DND-41 (cell line): Measurements from ENCODE around the gene SLC2A1.
"Not testable (repeated sequence)": the region's sequence is repeated elsewhere in the genome, so short reads cannot be mapped to it uniquely, and the experiment has no call there.

Experiments used
- ATAC-seq: fragments of 200-7000 bp; cut with Tn5 transposase; 3 replicates; pipeline ENCODE4 v1.9.1; 2021; ENCODE audit warnings: low read depth; ENCODE audit not compliant: insufficient read depth
- DNase-seq: peaks from one replicate; pipeline ENCODE4 v3.0.0-alpha.2; 2020
- H2AFZ ChIP-seq: 2 replicates; pipeline ENCODE4 v1.6.0; 2012; ENCODE audit warnings: low read depth, low read length
- H3K27ac ChIP-seq: 2 replicates; pipeline ENCODE4 v1.5.1; 2012; ENCODE audit warnings: low read length, inconsistent platforms
- H3K27me3 ChIP-seq: fragments of 200-600 bp; sonication (generic); 2 replicates; pipeline ENCODE4 v1.6.0; 2012; ENCODE audit warnings: low read length, mild to moderate bottlenecking, inconsistent platforms; ENCODE audit not compliant: insufficient read depth, poor library complexity
- H3K36me3 ChIP-seq: 2 replicates; pipeline ENCODE4 v1.5.1; 2012; ENCODE audit warnings: low read length, inconsistent platforms; ENCODE audit not compliant: insufficient read depth
- H3K4me1 ChIP-seq: 2 replicates; pipeline ENCODE4 v1.5.1; 2012; ENCODE audit warnings: mild to moderate bottlenecking, low read length; ENCODE audit not compliant: insufficient read depth
- H3K4me2 ChIP-seq: 2 replicates; pipeline ENCODE4 v1.6.0; 2012; ENCODE audit warnings: mild to moderate bottlenecking, moderate library complexity, low read length, inconsistent platforms; ENCODE audit not compliant: insufficient read depth
- H3K4me3 ChIP-seq, 2 experiments: fragments of 200-600 bp in 1 of 2; shearing (Covaris generic) in 1 of 2; 2 replicates each; pipeline ENCODE4 v1.5.1; 2012 to 2016; ENCODE audit warnings: inconsistent platforms in 2 of 2, low read length in 2 of 2, mild to moderate bottlenecking in 2 of 2, low read depth in 1 of 2, moderate library complexity in 1 of 2
- H3K79me2 ChIP-seq: 2 replicates; pipeline ENCODE4 v1.6.0; 2012; ENCODE audit warnings: low read length, inconsistent platforms; ENCODE audit not compliant: insufficient read depth
- H3K9ac ChIP-seq: 2 replicates; pipeline ENCODE4 v1.6.0; 2012; ENCODE audit warnings: low read depth, mild to moderate bottlenecking, inconsistent platforms, low read length, moderate library complexity
- H3K9me3 ChIP-seq: 2 replicates; pipeline ENCODE4 v1.5.1; 2012; ENCODE audit warnings: low read length, moderate library complexity, mild to moderate bottlenecking, inconsistent platforms; ENCODE audit not compliant: insufficient read depth, severe bottlenecking
- H4K20me1 ChIP-seq: 2 replicates; pipeline ENCODE4 v1.6.0; 2012; ENCODE audit warnings: low read length; ENCODE audit not compliant: insufficient read depth
- CTCF ChIP-seq: IDR thresholded peaks from 2 replicates; pipeline ENCODE4 v1.5.1; 2012; ENCODE audit warnings: borderline replicate concordance, low read length, moderate library complexity, mild to moderate bottlenecking; ENCODE audit not compliant: poor library complexity, severe bottlenecking; ENCODE audit errors: extremely low read depth
- EZH2 ChIP-seq: IDR thresholded peaks from 3 replicates; pipeline ENCODE4 v1.6.1; 2012; ENCODE audit warnings: borderline replicate concordance, low read depth, mild to moderate bottlenecking, moderate library complexity, low read length, inconsistent platforms; ENCODE audit not compliant: severe bottlenecking

SLC2A1 gene

DNA sequence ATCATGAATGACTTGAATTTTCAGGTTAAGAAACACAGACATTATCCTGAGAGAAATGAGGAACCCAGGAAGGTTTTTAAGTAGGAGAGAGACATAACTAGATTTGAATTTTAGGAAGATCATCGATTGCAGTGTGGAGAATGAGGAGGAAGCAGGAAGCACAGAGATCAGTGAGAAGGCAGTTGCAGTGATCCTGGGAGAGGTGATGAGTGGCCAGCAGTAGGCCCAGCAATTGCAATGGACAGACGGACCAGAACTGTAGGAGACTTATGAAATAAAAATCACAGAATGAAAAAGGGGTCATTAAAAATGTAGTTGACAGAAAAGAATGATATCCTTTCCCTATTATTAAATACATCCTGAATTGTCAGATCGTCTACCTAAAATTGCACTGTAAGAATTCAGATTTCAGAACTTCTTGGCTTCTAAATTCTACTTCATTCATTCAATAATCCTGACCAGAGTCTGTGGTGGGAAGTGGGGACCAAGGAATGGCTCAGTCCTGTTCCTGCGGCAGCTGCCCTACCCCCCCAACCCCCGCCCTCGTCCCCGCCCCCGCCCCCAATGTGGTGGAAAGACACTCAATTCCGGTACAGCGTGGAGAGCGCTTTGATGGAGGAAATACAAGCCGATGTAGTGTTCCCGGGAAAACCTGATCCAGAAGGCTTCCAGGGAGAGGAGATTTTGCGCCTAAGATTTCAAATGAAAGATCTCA, 35.1 kb downstream of the SLC2A1 start:
- peak overlapping the region; percentile 84 for H3K27ac ChIP-seq
- TF ChIP-seq EZH2 = no peak
- TF ChIP-seq CTCF = no peak
- H3K9me3 ChIP-seq = no peaks in the 10 kb centered on the region
- H3K4me2 ChIP-seq = peak overlapping the region; percentile 69
- no peaks in the 10 kb centered on the region for H3K79me2 ChIP-seq
- peaks cover 29% of the 10 kb centered on the region for H3K4me1 ChIP-seq
- peak overlapping the region; percentile 64 to 73; a peak in 3 of 4 replicates for H3K4me3 ChIP-seq
- peaks cover 30% of the 10 kb centered on the region for H3K36me3 ChIP-seq
- peak overlapping the region; percentile 76 for H3K9ac ChIP-seq
- peak; percentile 4; the same call in 2 of the 3 replicates for ATAC-seq
- H4K20me1 ChIP-seq = peaks cover 9% of the 10 kb centered on the region; the same call in 1 of the 2 replicates
- H3K27me3 ChIP-seq = no peaks in the 10 kb centered on the region
- no peak for DNase-seq
- peak overlapping the region; percentile 87 for H2AFZ ChIP-seq

- H2AFZ ChIP-seq = peak overlapping the region; percentile 87
- DNase-seq = peak; percentile 75
- H3K27me3 ChIP-seq = no peaks in the 10 kb centered on the region
- H3K4me3 ChIP-seq = peak overlapping the region in 1 of 2 experiments; percentile 64; a peak in 2 of 4 replicates
- H3K4me1 ChIP-seq = peaks cover 29% of the 10 kb centered on the region
- ATAC-seq = peak; percentile 60
- no peaks in the 10 kb centered on the region for H3K9me3 ChIP-seq
- peak overlapping the region; percentile 69 for H3K4me2 ChIP-seq
- peak overlapping the region; percentile 76; the same call in 1 of the 2 replicates for H3K9ac ChIP-seq
- H3K27ac ChIP-seq = peak overlapping the region; percentile 29; the same call in 1 of the 2 replicates
- no peaks in the 10 kb centered on the region for H3K79me2 ChIP-seq
- TF ChIP-seq CTCF = peak; percentile 89
- no peak for TF ChIP-seq EZH2
- H4K20me1 ChIP-seq = peaks cover 4% of the 10 kb centered on the region; the same call in 1 of the 2 replicates
- peaks cover 23% of the 10 kb centered on the region for H3K36me3 ChIP-seq
Measured at GRCh38 chr1:42922687-42923366, 35.8 kb downstream of the SLC2A1 start.

- ATAC-seq (no peak), DNase-seq (no peak)
- H3K79me2 ChIP-seq = no peaks in the 10 kb centered on the region
- no peaks in the 10 kb centered on the region for H3K27me3 ChIP-seq
- H4K20me1 ChIP-seq = no peaks in the 10 kb centered on the region
- no peak for TF ChIP-seq EZH2
- TF ChIP-seq CTCF = no peak
- H3K9ac ChIP-seq = no peak overlapping the region
- no peak overlapping the region for H3K4me2 ChIP-seq
- peaks cover 12% of the 10 kb centered on the region for H3K36me3 ChIP-seq
- H3K9me3 ChIP-seq = no peaks in the 10 kb centered on the region
- H3K27ac ChIP-seq = no peak overlapping the region
- no peak overlapping the region for H2AFZ ChIP-seq
- peaks cover 26% of the 10 kb centered on the region for H3K4me1 ChIP-seq
- H3K4me3 ChIP-seq = no peak overlapping the region
Measured at GRCh38 chr1:42921769-42922168, 36.9 kb downstream of the SLC2A1 start.

GRCh38 chr1:42919651-42920050, 39.0 kb downstream of the SLC2A1 start:
- not testable (repeated sequence) for H3K4me2 ChIP-seq, H2AFZ ChIP-seq, H3K27me3 ChIP-seq, H3K36me3 ChIP-seq, DNase-seq, H3K4me1 ChIP-seq, H3K27ac ChIP-seq, H3K9ac ChIP-seq, ATAC-seq, H3K79me2 ChIP-seq, H4K20me1 ChIP-seq, H3K4me3 ChIP-seq, H3K9me3 ChIP-seq
